Nephron progenitor cell (in vitro differentiated cells): ENCODE data around the gene MACROD2.

Experiments used
- DNase-seq: peaks from one replicate; pipeline ENCODE4 v3.0.0; 2021
- H3K27ac Mint-ChIP-seq: 2 replicates; pipeline ENCODE4 v1.8.0; 2021; ENCODE audit warnings: mild to moderate bottlenecking, moderate library complexity, mixed read lengths
- H3K27me3 Mint-ChIP-seq: 2 replicates; pipeline ENCODE4 v1.8.0; 2021; ENCODE audit warnings: mild to moderate bottlenecking, low read depth, mixed read lengths; ENCODE audit not compliant: poor library complexity
- H3K36me3 Mint-ChIP-seq: 2 replicates; pipeline ENCODE4 v1.8.0; 2021; ENCODE audit warnings: low read depth, mixed read lengths
- H3K4me1 Mint-ChIP-seq: 2 replicates; pipeline ENCODE4 v1.8.0; 2021; ENCODE audit warnings: mixed read lengths
- H3K4me3 Mint-ChIP-seq: 2 replicates; pipeline ENCODE4 v1.8.0; 2021; ENCODE audit warnings: mild to moderate bottlenecking, moderate library complexity, mixed read lengths
- H3K9me3 Mint-ChIP-seq: 2 replicates; pipeline ENCODE4 v1.8.0; 2021; ENCODE audit warnings: mild to moderate bottlenecking, moderate library complexity, mixed read lengths
- TF ChIP-seq, protein P1 (sequence below): fragments of 200-600 bp; sonication (generic); IDR thresholded peaks from 2 replicates; pipeline ENCODE4 v1.5.0; 2021; ENCODE audit warnings: antibody characterized with exemption

MACROD2 gene

DNA sequence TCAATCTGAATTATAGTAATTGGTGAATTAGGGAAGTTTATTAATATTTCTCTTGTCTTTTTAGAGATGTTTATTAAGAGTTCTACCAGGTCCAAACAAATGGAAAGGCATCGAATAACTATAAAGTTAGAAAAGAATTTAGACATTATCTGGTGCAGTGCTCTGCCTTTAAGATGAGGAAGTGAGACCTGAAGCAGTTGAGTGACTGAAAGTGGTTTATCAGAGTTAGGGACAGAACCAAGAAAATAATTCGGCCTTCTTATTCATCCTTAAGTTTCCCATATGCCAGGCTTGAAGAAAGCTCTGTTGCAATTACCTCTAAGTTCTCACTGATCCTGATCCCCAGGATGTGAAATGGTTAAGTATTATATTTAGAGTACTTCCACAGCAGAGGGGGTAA, 436.3 kb downstream of the MACROD2 start:
- TF ChIP-seq, protein P1, sequence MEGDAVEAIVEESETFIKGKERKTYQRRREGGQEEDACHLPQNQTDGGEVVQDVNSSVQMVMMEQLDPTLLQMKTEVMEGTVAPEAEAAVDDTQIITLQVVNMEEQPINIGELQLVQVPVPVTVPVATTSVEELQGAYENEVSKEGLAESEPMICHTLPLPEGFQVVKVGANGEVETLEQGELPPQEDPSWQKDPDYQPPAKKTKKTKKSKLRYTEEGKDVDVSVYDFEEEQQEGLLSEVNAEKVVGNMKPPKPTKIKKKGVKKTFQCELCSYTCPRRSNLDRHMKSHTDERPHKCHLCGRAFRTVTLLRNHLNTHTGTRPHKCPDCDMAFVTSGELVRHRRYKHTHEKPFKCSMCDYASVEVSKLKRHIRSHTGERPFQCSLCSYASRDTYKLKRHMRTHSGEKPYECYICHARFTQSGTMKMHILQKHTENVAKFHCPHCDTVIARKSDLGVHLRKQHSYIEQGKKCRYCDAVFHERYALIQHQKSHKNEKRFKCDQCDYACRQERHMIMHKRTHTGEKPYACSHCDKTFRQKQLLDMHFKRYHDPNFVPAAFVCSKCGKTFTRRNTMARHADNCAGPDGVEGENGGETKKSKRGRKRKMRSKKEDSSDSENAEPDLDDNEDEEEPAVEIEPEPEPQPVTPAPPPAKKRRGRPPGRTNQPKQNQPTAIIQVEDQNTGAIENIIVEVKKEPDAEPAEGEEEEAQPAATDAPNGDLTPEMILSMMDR = no peak
- Mint-ChIP-seq H3K27me3 (no peaks in the 10 kb centered on the region), H3K27ac (no peak overlapping the region), H3K36me3 (no peaks in the 10 kb centered on the region), H3K4me3 (no peak overlapping the region), H3K9me3 (no peaks in the 10 kb centered on the region), H3K4me1 (peaks cover 6% of the 10 kb centered on the region)
- DNase-seq = no peak

DNA sequence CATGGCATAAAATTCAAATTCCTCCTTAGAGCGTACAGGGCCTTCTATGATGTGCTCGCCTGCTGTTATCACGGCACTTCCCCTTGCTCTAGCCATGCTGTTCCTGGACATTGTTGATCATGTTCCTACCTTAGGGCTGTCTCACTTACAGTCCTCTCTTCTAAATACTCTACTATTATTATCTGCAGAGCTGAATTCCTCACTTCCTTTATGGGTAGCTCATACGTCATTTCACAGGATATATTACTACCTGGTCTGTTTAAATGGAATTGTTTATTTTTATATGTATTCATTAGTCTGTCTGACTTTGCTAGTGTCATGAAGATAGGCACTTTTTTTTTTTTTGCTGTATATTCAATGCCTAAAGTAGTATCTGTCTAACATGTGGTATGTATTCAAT, 436.8 kb downstream of the MACROD2 start:
- TF ChIP-seq, protein P1 = no peak
- Mint-ChIP-seq H3K4me1 (peaks cover 6% of the 10 kb centered on the region), H3K36me3 (no peaks in the 10 kb centered on the region)

DNA sequence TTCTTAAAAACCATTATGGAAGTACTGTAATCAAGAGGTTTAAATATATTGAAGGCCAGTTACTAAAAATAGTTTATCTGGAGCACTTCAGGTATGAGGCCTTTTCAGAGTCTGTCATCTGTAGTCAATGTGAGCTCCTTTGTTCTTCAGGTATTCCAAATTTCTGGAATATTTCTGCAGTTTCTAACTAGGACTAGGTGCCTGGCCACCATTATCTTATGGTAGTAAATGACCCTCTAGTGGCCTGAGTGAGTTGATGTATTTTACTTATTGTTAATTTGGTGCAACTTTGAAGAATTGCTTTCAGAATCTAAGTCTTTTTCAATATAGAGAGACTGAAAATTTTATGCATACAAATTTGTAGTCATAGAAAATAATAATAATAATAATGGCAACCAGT, 437.3 kb downstream of the MACROD2 start:
- H3K4me3 Mint-ChIP-seq = no peak overlapping the region
- peaks cover 2% of the 10 kb centered on the region for H3K9me3 Mint-ChIP-seq
- no peaks in the 10 kb centered on the region for H3K36me3 Mint-ChIP-seq
- H3K27ac Mint-ChIP-seq = no peak overlapping the region
- H3K27me3 Mint-ChIP-seq = no peaks in the 10 kb centered on the region
- DNase-seq = no peak
- peaks cover 6% of the 10 kb centered on the region for H3K4me1 Mint-ChIP-seq
- TF ChIP-seq, protein P1 = no peak

More for the DNA sequence above, 436.8 kb downstream of the MACROD2 start:
- H3K27ac Mint-ChIP-seq = no peak overlapping the region
- no peaks in the 10 kb centered on the region for H3K9me3 Mint-ChIP-seq
- H3K27me3 Mint-ChIP-seq = no peaks in the 10 kb centered on the region
- DNase-seq = no peak
- no peak overlapping the region for H3K4me3 Mint-ChIP-seq

DNA sequence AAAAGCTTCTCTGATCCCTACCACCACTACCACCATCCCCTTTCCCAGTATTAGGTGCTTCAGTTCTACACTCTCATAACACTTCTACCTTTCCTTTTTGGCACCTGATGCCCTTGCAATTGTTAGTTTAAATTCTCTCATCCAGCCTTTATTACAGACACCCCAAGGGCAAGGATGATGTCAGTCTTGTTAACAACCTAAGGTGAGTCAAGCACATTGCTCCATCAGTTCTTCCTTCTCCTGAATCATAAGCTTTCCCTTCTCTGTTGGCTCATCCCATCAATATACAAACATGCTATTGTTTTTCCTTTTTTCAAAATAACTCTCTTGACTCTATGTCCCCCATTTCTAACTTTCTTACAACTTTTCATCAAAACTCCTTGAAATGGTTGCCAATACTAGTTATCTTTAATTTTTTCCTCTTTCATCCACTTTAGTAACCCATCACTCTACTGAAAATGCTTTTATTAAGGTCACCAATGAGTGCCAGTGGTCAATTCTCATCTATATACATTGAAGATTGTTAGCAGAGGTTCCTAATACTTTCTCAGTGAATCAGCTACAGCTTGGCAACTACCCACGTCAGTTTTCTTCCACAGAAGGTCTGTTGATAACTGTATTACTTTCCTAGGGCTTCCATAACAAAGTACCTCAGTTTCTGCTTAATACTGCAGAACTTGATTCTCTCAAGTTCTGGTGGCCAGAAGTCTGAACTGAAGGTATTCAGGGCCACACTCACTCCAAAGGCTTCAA, 439.2 kb downstream of the MACROD2 start:
- TF ChIP-seq, protein P1 = no peak
- no peak for DNase-seq
- Mint-ChIP-seq H3K4me1 (peaks cover 6% of the 10 kb centered on the region), H3K9me3 (peaks cover 18% of the 10 kb centered on the region), H3K4me3 (no peak overlapping the region), H3K27ac (no peak overlapping the region), H3K36me3 (no peaks in the 10 kb centered on the region), H3K27me3 (no peaks in the 10 kb centered on the region)

DNA sequence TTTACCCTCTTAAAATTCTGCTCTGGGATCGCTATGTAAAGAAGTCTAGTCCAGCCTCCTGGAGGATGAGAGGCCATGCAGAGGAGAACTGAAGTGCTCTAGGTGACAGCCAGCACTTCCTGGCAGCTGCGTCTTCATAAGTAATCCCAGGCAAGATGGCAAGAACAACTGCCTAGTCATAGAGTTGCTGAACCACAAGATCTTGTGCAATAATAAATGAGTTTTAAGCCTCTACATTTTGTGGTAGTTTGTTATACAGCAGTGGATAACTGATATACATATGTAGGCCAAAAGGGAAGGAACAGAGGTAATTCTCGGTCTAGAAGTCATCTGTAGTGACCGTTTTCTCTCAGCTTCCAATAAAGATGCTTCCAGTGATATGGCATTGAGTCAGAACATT, 445.9 kb downstream of the MACROD2 start:
- Mint-ChIP-seq H3K27ac (no peak overlapping the region), H3K36me3 (no peaks in the 10 kb centered on the region), H3K27me3 (peaks cover 4% of the 10 kb centered on the region), H3K4me3 (no peak overlapping the region), H3K4me1 (no peaks in the 10 kb centered on the region), H3K9me3 (peaks cover 26% of the 10 kb centered on the region)
- TF ChIP-seq, protein P1 = no peak
- DNase-seq = no peak

DNA sequence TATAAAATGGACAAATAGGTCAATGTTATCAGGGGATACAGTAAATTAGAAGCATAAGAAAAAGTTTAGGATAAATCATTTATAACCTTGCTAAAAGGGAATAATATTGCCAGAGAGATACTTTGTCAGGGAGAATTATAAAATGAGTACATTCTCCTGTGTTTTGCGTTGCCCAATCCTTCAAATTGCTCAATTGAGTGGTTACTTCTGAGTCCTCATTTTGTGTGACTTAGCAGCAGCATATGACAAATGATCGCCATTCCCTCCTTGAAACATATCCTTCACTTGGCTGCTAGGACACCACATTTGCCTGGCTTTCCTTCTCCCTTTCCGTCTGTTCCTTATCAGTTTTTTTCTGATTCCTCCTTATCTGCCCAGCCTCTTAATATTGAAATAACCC, 448.8 kb downstream of the MACROD2 start:
- peaks cover 8% of the 10 kb centered on the region for H3K27me3 Mint-ChIP-seq
- no peak overlapping the region for H3K4me3 Mint-ChIP-seq
- TF ChIP-seq, protein P1 = no peak
- no peak for DNase-seq
- H3K4me1 Mint-ChIP-seq = no peaks in the 10 kb centered on the region
- H3K36me3 Mint-ChIP-seq = no peaks in the 10 kb centered on the region
- no peak overlapping the region for H3K27ac Mint-ChIP-seq
- H3K9me3 Mint-ChIP-seq = peaks cover 9% of the 10 kb centered on the region
